Measurements from ENCODE around the gene TMEM141.

The TMEM141 gene

DNA sequence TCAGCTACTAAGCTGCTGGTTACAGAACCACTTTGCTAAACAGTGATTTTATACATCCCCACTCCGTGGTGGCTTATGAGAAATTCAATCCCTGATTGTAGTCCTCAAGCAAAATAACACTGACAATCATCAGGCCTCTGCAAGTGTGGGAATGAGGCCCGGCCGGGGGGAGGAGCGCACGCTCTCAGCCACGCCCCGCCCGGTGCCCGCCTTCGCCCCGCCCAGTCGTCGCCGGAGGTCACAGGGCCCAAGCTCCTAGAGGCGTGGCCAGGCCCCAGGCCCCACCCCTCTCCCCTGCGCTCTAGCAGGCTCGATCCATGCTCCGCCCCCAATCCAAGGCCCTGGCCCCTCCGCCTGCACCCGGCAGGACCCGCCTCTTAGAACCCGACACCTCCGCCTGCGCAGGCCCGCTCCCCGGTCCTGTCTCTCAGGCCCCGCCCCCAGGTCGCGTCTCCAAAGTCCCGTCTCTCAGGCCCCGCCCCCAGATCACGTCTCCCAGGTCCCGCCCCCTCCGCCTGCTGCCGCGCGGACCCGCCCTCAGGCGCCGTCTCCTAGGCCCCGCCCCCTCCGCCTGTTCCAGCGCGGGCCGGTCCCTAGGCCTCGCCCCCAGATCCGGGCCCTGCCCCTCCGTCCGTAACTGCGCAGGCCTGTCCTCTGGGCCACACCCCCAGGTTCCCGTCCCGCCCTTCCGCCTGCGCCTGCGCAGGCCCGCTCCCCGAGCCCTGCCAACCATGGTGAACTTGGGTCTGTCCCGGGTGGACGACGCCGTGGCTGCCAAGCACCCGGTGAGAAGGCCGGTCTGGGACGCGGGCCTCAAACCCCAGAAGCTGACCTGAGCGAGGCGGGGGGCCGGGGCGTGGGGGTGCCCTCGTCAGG, at the start of gene TMEM141:
Gene TMEM141, plus strand, starts transcription at position 705 of the 876 bp plus-strand sequence. Its CDS starts 27 bp downstream, at position 732.
- DNase-seq (ENCODE audit: low read depth in 3 of 3, low spot score in 1 of 3), result peak; percentile 99 to 100 (median 100)

DNA sequence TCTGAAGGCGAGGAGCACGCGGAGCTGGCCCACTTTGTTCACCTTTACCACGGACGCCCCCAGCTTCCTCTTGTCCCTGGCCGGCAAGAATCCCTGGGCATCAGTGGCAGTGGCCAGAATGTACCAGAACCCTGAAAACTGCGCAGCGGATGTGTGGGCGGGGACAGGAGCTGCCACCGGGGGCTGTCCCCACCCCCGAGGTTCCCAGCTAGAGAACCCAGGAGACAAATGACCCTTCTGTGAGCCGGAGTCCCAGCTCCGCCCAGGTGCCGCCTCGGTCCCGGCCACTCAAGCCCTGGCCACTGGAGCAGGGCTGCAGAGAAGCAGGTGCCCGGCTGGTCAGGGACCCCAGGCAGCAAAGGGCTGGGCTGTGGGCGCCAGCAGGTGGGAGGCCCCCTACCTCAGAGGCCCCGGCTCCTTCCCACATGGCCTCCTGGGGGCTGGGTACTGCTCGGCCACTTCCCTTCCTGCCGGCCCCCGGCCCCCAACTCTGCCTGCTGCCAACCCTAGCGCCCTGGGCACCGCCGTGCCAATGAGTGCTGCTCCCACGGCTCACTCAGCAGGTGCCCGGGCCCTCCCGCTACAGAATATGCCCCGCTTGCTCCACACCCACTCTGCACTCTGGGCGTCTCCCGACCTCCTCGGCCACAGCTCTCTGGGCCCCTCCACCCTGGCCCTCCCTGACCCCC, 49.1 kb upstream of the TMEM141 start:
- DNase-seq (ENCODE audit: low read depth in 3 of 3, low spot score in 1 of 3), result no peak

DNA sequence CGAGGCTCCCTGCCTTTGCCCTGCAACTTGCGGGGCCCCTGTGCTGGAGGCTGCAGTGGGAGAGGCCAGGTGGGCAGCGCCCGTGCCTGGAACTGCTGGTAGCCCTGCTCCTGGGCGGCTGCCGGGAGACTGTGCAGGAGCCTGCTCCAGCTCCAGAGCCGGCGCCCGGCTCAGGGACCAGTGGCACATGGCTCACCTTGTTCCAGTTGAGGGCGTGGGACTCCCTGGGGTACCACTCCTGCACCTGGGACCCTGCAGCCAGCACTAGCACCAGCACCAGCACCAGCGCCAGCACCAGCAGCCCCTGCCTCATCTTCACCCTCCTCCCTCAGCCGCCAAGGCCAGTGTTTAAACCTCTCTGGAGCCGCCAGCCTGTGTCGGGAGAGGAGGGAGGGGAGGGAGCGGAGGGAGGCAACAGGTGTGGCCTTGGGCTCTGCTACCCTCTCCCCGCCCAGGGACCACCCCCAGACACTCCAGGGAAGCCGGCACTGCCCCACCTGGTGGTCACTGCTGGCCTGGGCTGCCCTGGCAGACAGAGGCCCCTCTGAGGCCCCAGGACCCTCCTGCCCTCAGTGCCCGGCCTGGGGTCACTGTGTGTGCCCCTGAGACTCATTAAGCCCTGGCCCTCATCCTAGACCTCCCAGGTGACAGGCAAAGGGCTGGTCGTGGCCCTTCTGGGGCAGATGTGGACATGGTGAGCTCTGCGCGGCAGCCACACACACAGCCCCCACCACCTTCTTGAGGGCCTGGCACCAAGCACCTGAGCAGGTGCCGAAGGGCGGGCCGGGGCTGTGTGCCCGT, 48.4 kb upstream of the TMEM141 start, which contains the start of gene LCN10:
Gene LCN10, minus strand, starts transcription at position 350 of the 801 bp plus-strand sequence. Its CDS starts 37 bp downstream, at position 313.
- no peak for DNase-seq (ENCODE audit: low read depth in 3 of 3, low spot score in 1 of 3)

GRCh38 chr9:136743639-136744211, 47.4 kb upstream of the TMEM141 start:
- no peak for DNase-seq (ENCODE audit: low read depth in 3 of 3, low spot score in 1 of 3)

- no peak for DNase-seq (ENCODE audit: low read depth in 3 of 3, low spot score in 1 of 3)
Measured at GRCh38 chr9:136744773-136745172, 46.4 kb upstream of the TMEM141 start.

DNA sequence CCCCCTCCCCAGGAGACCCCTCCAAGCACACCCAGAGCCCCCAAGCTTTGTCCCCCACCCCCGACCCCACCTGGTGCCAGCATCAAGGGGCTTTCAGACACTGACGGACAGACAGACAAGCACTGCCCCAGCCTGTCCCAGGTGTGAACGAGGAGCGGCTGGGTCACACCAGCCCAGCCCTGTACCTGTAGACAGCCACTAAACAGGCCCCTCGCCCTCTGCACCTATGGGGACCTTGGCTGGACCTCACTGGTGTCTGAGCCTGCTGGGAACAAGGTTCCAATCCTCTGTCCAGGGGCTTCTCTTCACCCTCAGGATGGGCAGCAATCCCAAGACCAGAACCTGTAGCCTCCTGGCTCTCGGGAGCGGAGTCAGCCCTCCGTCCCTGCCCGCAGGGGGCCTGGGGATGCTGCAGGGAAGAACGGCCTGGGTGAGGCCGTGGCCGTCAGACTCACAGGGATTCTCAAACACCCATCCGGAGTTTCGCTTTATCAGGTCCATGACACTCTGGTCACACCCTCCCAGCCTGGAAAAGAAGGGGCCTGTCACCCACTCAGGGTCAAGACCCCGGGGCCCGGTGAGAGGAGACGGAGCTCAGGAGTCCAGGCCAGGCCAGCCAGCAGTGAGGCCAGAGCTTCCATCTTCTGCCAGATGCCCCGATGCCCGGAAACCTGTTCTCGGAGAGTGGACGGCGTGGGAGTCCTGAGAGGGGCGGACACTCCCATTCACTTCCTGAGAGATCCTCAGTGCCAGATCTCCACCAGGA, 45.6 kb upstream of the TMEM141 start:
- no peak for DNase-seq (ENCODE audit: low read depth in 3 of 3, low spot score in 1 of 3)

DNA sequence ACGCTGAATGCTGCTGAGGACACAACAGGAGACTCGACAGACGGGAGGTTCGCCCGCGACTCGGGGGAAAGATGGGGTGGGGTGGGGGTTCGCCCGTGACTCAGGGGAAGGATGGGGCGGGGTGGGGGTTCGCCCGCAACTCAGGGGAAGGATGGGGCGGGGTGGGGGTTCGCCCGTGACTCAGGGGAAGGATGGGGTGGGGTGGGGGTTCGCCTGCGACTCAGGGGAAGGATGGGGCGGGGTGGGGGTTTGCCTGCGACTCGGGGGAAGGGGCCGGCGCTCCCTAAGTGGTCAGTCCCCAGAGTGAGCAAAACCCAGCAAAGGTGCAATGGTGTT, 45.0 kb upstream of the TMEM141 start:
- no peak for DNase-seq (ENCODE audit: low read depth in 3 of 3, low spot score in 1 of 3)

DNA sequence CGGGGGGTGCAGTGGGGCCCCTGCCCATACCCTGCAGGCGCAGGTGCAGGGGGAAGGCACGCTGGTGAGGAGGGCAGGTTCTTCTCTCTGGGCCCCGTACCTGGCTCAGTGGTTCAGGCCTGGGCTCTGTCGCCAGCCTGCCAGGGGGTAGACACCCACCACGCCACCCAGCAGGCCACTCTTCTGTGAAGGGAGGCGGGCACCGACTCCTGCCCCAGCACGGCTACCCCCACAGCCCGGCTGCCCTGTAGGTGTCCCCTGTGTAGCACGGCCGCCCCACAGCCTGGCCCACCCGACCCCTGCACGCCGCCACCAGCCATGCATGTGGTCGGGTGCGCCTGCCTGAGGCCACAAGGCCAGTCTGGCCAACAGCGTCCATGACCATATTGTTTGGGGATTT, 44.5 kb upstream of the TMEM141 start:
- DNase-seq (ENCODE audit: low read depth in 3 of 3, low spot score in 1 of 3), result no peak

DNA sequence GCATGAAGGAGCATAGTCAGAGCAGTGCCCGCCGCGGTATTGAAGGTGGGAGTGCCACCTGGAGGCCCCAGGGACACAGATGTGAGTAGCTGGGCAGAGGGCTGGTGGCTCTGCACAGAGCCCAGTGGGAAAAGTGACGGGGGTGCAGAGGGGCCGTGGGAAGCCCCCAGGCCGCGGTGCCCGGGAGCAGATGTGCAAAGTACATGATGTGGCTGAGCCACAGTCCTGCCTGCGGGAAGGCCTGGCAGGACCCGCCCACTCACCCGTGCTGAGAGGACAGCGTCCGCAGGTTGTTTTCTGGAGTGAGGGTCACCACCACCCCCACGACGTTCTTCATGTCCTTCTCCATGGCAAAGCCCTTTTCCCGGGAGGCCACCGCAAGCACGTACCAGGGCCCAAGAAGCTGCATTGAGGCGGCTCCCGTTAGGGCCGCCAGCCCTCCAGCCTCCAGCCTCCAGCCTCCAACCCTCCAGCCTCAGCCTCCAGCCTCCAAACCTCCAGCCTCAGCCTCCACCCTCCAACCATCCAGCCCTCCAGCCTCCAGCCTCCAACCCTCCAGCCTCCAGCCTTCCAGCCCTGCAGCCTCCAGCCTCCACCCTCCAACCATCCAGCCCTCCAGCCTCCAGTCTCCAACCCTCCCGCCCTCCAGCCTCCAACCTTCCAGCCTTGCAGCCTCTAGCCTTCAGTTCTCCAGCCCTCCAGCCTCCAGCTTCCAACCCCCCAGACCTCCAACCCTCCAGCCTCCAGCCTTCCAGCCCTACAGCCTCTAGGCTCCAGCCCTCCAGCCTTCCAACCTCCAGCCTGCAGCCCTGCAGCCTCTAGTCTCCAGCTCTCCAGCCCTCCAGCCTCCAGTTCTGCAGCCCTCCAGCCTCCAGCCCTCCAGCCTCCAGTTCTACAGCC, 43.7 kb upstream of the TMEM141 start:
- DNase-seq (ENCODE audit: low read depth in 3 of 3, low spot score in 1 of 3), result no peak

GRCh38 chr9:136748201-136748600, 42.9 kb upstream of the TMEM141 start, which contains the start of gene LCN6:
TSS of gene LCN6 (minus strand) at chr9:136748525. CDS start at chr9:136748483, 42 bp downstream.
- DNase-seq (ENCODE audit: low read depth in 3 of 3, low spot score in 1 of 3), result no peak

DNA sequence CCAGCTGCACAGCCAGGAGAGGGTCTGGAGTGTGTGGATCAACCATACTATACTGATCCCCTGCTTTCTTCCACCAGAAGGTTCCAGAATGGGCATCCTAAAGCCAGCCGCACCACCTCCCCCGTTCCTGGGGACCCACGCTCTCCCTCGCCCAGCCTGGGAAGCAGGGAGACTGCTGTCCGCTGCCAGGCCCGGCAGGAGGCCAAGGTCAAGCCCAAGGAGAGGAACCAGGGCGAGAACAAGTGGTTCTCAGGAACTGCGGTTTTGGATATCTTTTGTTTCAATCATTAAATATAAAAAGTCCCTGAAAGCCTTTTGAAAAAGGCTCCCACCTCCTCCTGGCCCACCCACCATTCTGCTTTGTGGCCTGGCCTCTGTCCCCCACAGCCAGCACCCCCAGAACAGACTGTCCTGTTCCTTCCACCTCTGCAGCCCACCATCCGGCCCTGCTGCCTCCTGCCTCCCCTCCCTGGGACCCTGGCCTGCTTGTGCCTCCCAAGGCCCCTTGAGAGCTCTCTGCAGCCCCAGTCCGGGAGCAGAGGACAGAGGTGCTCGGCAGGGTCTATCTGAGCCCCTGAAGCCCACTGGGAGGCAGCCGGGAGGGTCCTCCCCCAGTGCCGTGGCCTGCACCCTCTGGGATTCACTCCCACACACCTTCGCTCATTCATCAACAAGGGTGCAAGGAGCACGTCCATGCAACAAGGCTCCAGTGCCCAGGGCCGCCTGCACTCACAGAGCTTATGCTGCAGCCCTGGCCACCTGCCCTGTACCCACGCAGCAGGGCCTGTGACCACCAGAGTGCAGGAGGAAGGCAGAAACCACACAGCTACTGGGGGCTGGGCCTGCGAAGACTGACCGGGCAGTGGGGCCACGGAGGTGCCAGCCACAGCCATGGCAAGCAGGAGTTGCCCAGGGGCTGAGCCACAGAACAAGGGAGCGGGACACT, 42.2 kb upstream of the TMEM141 start:
- DNase-seq (ENCODE audit: low read depth in 3 of 3, low spot score in 1 of 3), result no peak

DNA sequence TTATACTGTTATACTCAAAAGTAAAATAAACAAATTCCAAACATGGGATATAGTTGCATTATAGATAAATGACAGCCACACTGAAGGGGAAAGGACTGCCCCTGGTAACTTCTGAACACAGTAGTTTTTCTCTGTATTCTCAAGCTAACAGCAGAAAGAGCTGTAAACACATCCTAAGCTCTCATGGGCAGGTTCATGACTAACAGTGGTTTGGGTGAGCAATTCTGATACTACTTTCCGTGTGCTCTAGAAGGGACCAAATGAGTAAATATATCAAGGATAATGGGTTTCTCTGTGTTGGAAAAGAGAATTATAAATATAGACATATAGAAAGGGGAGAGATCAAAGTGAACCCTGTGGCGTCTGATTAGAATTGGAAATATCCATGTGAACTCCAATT, 40.6 kb upstream of the TMEM141 start:
- no peak for DNase-seq (ENCODE audit: low read depth in 3 of 3, low spot score in 1 of 3)

- DNase-seq (ENCODE audit: low read depth in 3 of 3, low spot score in 1 of 3), result no peak
Measured at GRCh38 chr9:136751244-136751643, 39.9 kb upstream of the TMEM141 start.

GRCh38 chr9:136751814-136752213, 39.3 kb upstream of the TMEM141 start:
- DNase-seq (ENCODE audit: low read depth in 3 of 3, low spot score in 1 of 3), result no peak

GRCh38 chr9:136753371-136754058, 37.6 kb upstream of the TMEM141 start:
- no peak for DNase-seq (ENCODE audit: low read depth in 3 of 3, low spot score in 1 of 3)

DNA sequence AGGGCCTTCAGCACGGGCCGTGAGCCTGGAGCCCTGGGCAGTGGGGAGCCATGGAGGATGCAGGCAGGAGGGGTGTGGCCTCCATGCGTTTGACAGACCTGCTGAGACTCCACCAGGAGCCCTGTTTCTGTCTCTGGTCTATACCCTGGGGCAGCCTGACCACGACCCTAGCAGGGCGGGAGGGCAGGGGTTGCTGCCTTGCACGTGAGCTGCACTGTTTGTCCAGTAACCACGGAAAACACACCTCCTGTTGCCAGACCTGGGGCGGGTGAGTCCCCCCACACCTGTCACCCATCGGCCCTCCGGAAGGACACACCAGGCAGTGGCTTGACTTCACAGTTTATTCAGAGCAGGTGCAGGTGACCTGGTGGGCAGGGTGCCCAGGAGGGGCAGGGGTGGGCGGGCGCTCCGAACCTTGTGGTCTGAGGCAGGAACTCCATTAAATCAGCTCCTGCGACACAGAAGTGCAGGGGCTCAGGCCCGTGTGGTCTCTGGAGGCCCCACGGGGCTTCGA, 37.0 kb upstream of the TMEM141 start:
- DNase-seq (ENCODE audit: low read depth in 3 of 3, low spot score in 1 of 3), result no peak

DNA sequence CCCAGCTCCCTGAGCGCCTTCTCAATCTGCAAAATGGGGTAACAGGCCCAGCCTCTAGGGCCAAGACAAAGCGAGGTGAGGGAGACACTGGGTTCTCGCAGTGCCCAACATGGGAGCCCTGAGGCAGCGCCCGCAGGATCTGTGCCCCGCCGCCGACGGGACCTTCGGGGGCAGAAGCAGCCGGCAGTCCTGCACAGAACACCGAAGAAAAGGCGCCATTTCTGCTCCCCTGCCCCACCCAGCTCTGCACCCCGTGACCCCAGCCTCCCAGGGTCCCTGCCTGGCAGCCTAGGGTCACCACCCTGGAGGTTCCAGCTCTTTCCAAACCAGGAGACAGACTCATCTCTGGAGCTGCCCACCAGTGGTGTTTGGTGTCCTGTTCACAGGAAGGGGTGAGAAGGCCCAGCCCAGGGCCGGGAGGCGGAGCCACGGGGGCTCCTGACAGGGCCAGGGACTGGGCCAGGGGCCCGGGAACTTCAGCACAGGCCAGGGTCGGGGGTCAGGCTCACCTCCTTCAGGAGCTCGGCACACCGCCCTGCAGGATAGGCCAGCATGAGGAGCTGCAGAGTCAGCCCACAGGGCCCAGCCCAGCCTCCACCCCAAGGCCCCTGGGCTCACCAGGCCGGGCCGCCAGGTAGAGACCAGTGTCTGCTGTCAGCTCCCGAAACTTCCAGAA, 36.4 kb upstream of the TMEM141 start:
- no peak for DNase-seq (ENCODE audit: low read depth in 3 of 3, low spot score in 1 of 3)

Measured in stimulated activated CD4-positive, alpha-beta T cell treated with anti-CD3 and anti-CD28 coated beads, TNF-alpha, amount 100 ng/mL, for 1 hour (primary cell).